Measurements from ENCODE around the gene IQGAP2. TPM values are rescaled to one million over a fixed set of nuclear protein-coding genes. Genes with fewer than 3 reads are reported as not detected.
A peak's percentile ranks its signal among the peaks of the same experiment; 100 is the strongest.
"Not testable (repeated sequence)": the region's sequence is repeated elsewhere in the genome, so short reads cannot be mapped to it uniquely, and the experiment has no call there.

IQGAP2 gene
- total and polyA plus RNA-seq, 5 donors from 2014 or later = 53.9 to 214 (median 61.4) TPM

DNA sequence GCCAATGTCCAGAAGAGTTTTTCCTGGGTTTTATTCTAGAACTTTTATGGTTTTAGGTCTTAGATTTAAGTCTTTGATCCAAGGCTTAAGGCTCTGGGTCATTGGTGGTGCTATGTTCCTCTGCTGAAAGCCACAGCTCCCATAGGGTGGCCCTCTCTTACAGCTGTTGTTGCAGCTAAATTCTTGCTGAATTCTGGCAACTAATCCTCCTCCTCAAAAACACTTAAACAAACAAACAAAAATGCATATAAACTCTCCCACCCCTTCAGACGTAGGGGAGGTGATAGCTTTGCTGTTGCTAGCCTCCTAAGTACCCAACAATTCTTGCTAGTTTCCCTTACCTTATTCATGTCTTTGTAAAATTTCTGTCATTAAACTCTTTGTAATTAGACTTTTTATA, 30.2 kb downstream of the IQGAP2 start:
- H3K36me3 Mint-ChIP-seq = peaks cover 4% of the 10 kb centered on the region
- H3K9me3 Mint-ChIP-seq = peaks cover 0 to 6% (median 4%) of the 10 kb centered on the region in 7 donors
- Histone ChIP-seq H3K27ac (ENCODE audit: insufficient read depth, low read length, poor library complexity, severe bottlenecking) (peak overlapping the region; percentile 19), H3K27me3 (ENCODE audit: control insufficient read depth, insufficient read depth, low read length) (no peaks in the 10 kb centered on the region), H3K4me1 (ENCODE audit: control insufficient read depth, insufficient read depth, low read length, poor library complexity, severe bottlenecking) (no peaks in the 10 kb centered on the region), H3K9me3 (ENCODE audit: control insufficient read depth in 2 of 2, low read length in 2 of 2) (peaks cover 0 to 3% of the 10 kb centered on the region in 2 experiments), H3K36me3 (ENCODE audit: control insufficient read depth, insufficient read depth, low read length) (peaks cover 7% of the 10 kb centered on the region), H3K4me3 (ENCODE audit: low read depth, low read length) (no peak overlapping the region)
- H3K27ac Mint-ChIP-seq = peak overlapping the region in 2 of 3 donors; percentile 18 to 29
- no peak for ATAC-seq (ENCODE audit: low read depth in 2 of 2)
- peak overlapping the region in 1 of 4 donors; percentile 59 for H3K4me3 Mint-ChIP-seq
- H3K4me1 Mint-ChIP-seq = peaks cover 18 to 61% (median 44%) of the 10 kb centered on the region in 4 donors
- DNase-seq = no peak
- no peaks in the 10 kb centered on the region for H3K27me3 Mint-ChIP-seq

DNA sequence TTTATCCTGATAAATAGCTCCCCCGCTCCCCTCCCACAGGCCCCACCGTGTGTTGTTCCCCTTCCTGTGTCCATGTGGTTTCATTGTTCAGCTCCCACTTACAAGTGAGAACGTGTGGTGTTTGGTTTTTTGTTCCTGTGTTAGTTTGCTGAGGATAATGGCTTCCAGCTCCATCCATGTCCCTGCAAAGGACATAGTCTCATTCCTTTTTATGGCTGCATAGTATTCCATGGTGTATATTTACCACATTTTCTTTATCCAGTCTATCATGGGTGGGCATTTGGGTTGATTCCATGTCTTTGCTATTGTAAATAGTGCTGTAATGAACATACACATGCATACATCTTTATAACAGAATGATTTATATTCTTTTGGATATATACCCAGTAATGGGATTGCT, 34.4 kb downstream of the IQGAP2 start:
- H3K27ac Mint-ChIP-seq; H3K9me3 ChIP-seq (ENCODE audit: control insufficient read depth in 2 of 2, low read length in 2 of 2); H3K4me3 Mint-ChIP-seq; H3K27ac ChIP-seq (ENCODE audit: insufficient read depth, low read length, poor library complexity, severe bottlenecking); DNase-seq; H3K27me3 Mint-ChIP-seq; H3K4me3 ChIP-seq (ENCODE audit: low read depth, low read length); ATAC-seq (ENCODE audit: low read depth in 2 of 2); H3K27me3 ChIP-seq (ENCODE audit: control insufficient read depth, insufficient read depth, low read length); H3K4me1 ChIP-seq (ENCODE audit: control insufficient read depth, insufficient read depth, low read length, poor library complexity, severe bottlenecking): not testable (repeated sequence)
- H3K36me3 ChIP-seq (ENCODE audit: control insufficient read depth, insufficient read depth, low read length) = peaks cover 14% of the 10 kb centered on the region
- Mint-ChIP-seq H3K36me3 (peaks cover 26% of the 10 kb centered on the region), H3K9me3 (peaks cover 0 to 19% (median 5%) of the 10 kb centered on the region in 7 donors), H3K4me1 (peaks cover 24 to 72% (median 55%) of the 10 kb centered on the region in 4 donors)

DNA sequence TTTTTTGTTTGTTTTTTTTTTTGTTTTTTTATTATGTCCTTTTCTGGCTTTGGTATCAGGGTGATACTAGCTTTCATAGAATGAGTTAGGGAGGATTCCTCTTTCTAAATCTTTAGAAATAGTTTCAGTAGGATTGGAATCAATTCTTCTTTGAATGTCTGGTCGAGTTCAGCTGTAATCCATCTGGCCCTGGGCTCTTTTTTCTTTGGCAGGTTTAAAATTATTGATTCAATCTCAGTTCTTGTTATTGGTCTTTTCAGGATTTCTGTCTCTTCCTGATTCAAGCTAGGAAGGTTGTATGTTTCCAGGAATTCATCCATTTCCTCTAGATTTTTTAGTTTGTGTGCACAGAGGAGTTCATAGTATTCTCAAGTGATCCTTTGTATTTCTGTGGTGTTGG, 34.9 kb downstream of the IQGAP2 start:
- DNase-seq (no peak), ATAC-seq (ENCODE audit: low read depth in 2 of 2) (no peak)
- Mint-ChIP-seq H3K4me1 (peaks cover 19 to 71% (median 53%) of the 10 kb centered on the region in 4 donors), H3K27ac (no peak overlapping the region), H3K9me3 (peaks cover 0 to 19% (median 5%) of the 10 kb centered on the region in 7 donors), H3K27me3 (no peaks in the 10 kb centered on the region), H3K4me3 (peak overlapping the region in 1 of 4 donors; percentile 26), H3K36me3 (peaks cover 26% of the 10 kb centered on the region)
- Histone ChIP-seq H3K27me3 (ENCODE audit: control insufficient read depth, insufficient read depth, low read length) (no peaks in the 10 kb centered on the region), H3K4me3 (ENCODE audit: low read depth, low read length) (no peak overlapping the region), H3K9me3 (ENCODE audit: control insufficient read depth in 2 of 2, low read length in 2 of 2) (peaks cover 0 to 3% of the 10 kb centered on the region in 2 experiments), H3K4me1 (ENCODE audit: control insufficient read depth, insufficient read depth, low read length, poor library complexity, severe bottlenecking) (no peaks in the 10 kb centered on the region), H3K27ac (ENCODE audit: insufficient read depth, low read length, poor library complexity, severe bottlenecking) (no peak overlapping the region), H3K36me3 (ENCODE audit: control insufficient read depth, insufficient read depth, low read length) (peaks cover 15% of the 10 kb centered on the region)

DNA sequence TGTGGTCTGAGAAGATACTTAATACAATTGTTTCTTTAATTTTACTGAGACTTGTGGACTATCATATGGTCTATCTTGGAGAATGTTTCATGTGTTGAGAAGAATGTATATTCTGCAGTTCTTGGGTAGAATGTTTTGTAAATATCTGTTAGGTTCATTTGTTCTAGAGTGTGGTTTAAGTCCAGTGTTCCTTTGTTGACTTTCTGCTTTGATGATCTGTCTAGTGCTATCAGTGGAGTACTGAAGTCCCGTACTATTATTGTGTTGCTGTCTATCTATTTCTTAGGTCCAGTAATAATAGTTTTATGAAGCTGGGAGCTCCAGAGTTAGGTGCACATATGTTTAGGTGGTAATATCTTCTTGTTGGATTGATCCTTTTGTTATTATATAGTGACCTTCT, 36.1 kb downstream of the IQGAP2 start:
- no peak for DNase-seq
- H3K4me1 ChIP-seq (ENCODE audit: control insufficient read depth, insufficient read depth, low read length, poor library complexity, severe bottlenecking) = no peaks in the 10 kb centered on the region
- H3K4me3 Mint-ChIP-seq = no peak overlapping the region
- H3K36me3 ChIP-seq (ENCODE audit: control insufficient read depth, insufficient read depth, low read length) = peaks cover 17% of the 10 kb centered on the region
- no peak overlapping the region for H3K4me3 ChIP-seq (ENCODE audit: low read depth, low read length)
- peaks cover 14 to 68% (median 49%) of the 10 kb centered on the region in 4 donors for H3K4me1 Mint-ChIP-seq
- H3K9me3 Mint-ChIP-seq = peaks cover 0 to 19% (median 5%) of the 10 kb centered on the region in 7 donors
- no peaks in the 10 kb centered on the region for H3K27me3 Mint-ChIP-seq
- no peak overlapping the region for H3K27ac ChIP-seq (ENCODE audit: insufficient read depth, low read length, poor library complexity, severe bottlenecking)
- H3K36me3 Mint-ChIP-seq = peaks cover 26% of the 10 kb centered on the region
- H3K9me3 ChIP-seq (ENCODE audit: control insufficient read depth in 2 of 2, low read length in 2 of 2) = peaks cover 0 to 3% of the 10 kb centered on the region in 2 experiments
- H3K27ac Mint-ChIP-seq = peak overlapping the region in 1 of 3 donors; percentile 29
- ATAC-seq (ENCODE audit: low read depth in 2 of 2) = no peak
- no peaks in the 10 kb centered on the region for H3K27me3 ChIP-seq (ENCODE audit: control insufficient read depth, insufficient read depth, low read length)

DNA sequence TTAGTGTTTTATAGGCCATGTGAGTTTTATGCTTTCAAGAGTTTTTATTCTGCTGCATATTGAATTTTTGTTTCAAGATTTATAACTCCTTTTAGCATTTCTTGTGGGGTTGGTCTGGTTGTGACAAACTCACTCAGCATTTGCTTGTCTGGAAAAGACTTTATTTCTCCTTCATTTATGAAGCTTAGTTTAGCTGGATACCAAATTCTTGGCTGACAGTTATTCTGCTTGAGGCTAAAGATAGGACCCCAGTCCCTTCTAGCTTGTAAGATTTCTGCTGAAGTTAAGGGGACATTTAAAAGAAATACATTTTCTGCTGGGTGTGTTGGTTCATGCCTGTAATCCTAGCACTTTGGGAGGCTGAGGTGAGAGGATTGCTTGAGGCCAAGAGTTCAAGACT, 36.8 kb downstream of the IQGAP2 start:
- peaks cover 0 to 19% (median 5%) of the 10 kb centered on the region in 7 donors for H3K9me3 Mint-ChIP-seq
- no peak overlapping the region for H3K4me3 Mint-ChIP-seq
- Histone ChIP-seq H3K4me3 (ENCODE audit: low read depth, low read length) (no peak overlapping the region), H3K4me1 (ENCODE audit: control insufficient read depth, insufficient read depth, low read length, poor library complexity, severe bottlenecking) (no peaks in the 10 kb centered on the region), H3K36me3 (ENCODE audit: control insufficient read depth, insufficient read depth, low read length) (peaks cover 20% of the 10 kb centered on the region), H3K27ac (ENCODE audit: insufficient read depth, low read length, poor library complexity, severe bottlenecking) (no peak overlapping the region), H3K9me3 (ENCODE audit: control insufficient read depth in 2 of 2, low read length in 2 of 2) (peaks cover 0 to 3% of the 10 kb centered on the region in 2 experiments), H3K27me3 (ENCODE audit: control insufficient read depth, insufficient read depth, low read length) (no peaks in the 10 kb centered on the region)
- DNase-seq (no peak), ATAC-seq (ENCODE audit: low read depth in 2 of 2) (no peak)
- no peaks in the 10 kb centered on the region for H3K27me3 Mint-ChIP-seq
- H3K27ac Mint-ChIP-seq = no peak overlapping the region
- H3K4me1 Mint-ChIP-seq = peaks cover 14 to 63% (median 45%) of the 10 kb centered on the region in 4 donors
- H3K36me3 Mint-ChIP-seq = peaks cover 28% of the 10 kb centered on the region

DNA sequence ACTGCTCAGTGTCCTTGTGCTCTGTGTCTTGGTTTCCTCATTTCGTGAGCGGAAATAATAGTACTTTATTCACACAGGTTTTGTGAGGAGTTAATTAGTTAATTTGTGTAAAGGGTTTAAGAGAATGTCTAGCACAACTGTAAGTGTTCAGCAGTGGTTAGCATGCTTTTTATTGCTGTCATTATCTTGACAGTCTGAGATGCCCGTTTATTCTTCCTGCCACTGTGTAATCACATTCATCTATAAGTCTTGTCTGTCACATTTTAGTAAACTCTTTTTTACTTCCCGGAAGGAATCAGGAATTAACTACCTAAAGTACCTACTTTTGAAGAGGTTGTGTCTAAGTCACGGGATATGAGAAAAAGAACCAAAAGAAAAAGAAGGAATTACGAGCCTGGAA, 38.0 kb downstream of the IQGAP2 start:
- no peak for DNase-seq
- no peaks in the 10 kb centered on the region for H3K4me1 ChIP-seq (ENCODE audit: control insufficient read depth, insufficient read depth, low read length, poor library complexity, severe bottlenecking)
- no peak overlapping the region for H3K4me3 ChIP-seq (ENCODE audit: low read depth, low read length)
- no peak overlapping the region for H3K27ac ChIP-seq (ENCODE audit: insufficient read depth, low read length, poor library complexity, severe bottlenecking)
- no peak for ATAC-seq (ENCODE audit: low read depth in 2 of 2)
- H3K27me3 Mint-ChIP-seq = no peaks in the 10 kb centered on the region
- peaks cover 36% of the 10 kb centered on the region for H3K36me3 Mint-ChIP-seq
- H3K36me3 ChIP-seq (ENCODE audit: control insufficient read depth, insufficient read depth, low read length) = peaks cover 31% of the 10 kb centered on the region
- peaks cover 19 to 58% (median 48%) of the 10 kb centered on the region in 4 donors for H3K4me1 Mint-ChIP-seq
- H3K4me3 Mint-ChIP-seq = no peak overlapping the region
- peak overlapping the region in 2 of 3 donors; percentile 38 to 55 for H3K27ac Mint-ChIP-seq
- H3K9me3 Mint-ChIP-seq = peaks cover 0 to 19% (median 5%) of the 10 kb centered on the region in 7 donors
- H3K27me3 ChIP-seq (ENCODE audit: control insufficient read depth, insufficient read depth, low read length) = no peaks in the 10 kb centered on the region
- H3K9me3 ChIP-seq (ENCODE audit: control insufficient read depth in 2 of 2, low read length in 2 of 2) = peaks cover 0 to 3% of the 10 kb centered on the region in 2 experiments

DNA sequence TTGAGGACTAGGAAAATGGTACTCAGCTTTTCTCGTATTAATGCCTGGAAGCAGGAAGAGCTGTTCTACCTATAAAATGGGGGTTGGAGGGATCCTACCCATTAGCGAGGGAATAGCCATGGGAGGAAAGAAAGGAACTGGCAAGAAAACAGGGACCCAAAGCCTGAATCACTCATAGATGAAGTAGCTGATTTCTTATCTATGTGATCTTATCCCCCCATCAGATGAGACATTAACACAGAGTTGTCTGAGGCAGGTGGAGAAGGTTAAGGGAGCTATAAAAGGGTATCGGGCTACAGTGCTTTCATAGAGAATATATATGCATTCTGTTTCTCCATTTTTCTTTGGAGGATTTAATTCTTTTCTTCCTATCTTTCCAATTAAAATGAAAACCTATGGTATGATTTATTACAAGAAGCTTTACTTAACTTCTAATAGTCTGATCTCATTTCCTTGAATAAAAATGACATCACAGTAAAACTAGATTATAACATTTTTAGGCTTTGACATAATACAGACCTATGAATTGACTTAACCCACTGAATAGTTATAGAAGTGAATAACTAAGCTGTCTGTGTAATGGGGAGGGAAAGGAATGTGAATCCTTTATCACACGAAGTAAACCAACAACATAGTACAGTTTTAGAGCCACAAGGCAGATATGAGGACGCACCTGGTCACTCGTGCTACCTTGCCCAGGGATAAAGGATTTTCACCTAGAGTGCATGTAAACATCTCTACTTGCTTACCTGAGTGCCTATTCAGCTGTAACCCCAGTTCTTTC, 39.0 kb downstream of the IQGAP2 start:
- Histone ChIP-seq H3K27me3 (ENCODE audit: control insufficient read depth, insufficient read depth, low read length) (no peaks in the 10 kb centered on the region), H3K27ac (ENCODE audit: insufficient read depth, low read length, poor library complexity, severe bottlenecking) (no peak overlapping the region), H3K36me3 (ENCODE audit: control insufficient read depth, insufficient read depth, low read length) (peaks cover 37% of the 10 kb centered on the region), H3K9me3 (ENCODE audit: control insufficient read depth in 2 of 2, low read length in 2 of 2) (peaks cover 0 to under 1% of the 10 kb centered on the region in 2 experiments), H3K4me3 (ENCODE audit: low read depth, low read length) (no peak overlapping the region), H3K4me1 (ENCODE audit: control insufficient read depth, insufficient read depth, low read length, poor library complexity, severe bottlenecking) (no peaks in the 10 kb centered on the region)
- no peaks in the 10 kb centered on the region for H3K27me3 Mint-ChIP-seq
- peaks cover 0 to 19% (median 5%) of the 10 kb centered on the region in 7 donors for H3K9me3 Mint-ChIP-seq
- no peak overlapping the region for H3K4me3 Mint-ChIP-seq
- no peak for DNase-seq
- no peak for ATAC-seq (ENCODE audit: low read depth in 2 of 2)
- H3K4me1 Mint-ChIP-seq = peaks cover 19 to 62% (median 49%) of the 10 kb centered on the region in 4 donors
- H3K36me3 Mint-ChIP-seq = peaks cover 43% of the 10 kb centered on the region
- no peak overlapping the region for H3K27ac Mint-ChIP-seq
